Loucy (cell line): ENCODE data around the gene COMMD8.

Experiments used
- H2AFZ ChIP-seq: fragments of 200-600 bp; sonication (generic); 2 replicates; pipeline ENCODE4 v1.6.0; 2016; ENCODE audit warnings: antibody characterized with exemption, mild to moderate bottlenecking, low read length, moderate library complexity
- H3F3A ChIP-seq: fragments of 200-600 bp; 2 replicates; pipeline ENCODE4 v1.6.0; 2016; ENCODE audit warnings: antibody characterized with exemption, low read depth, mild to moderate bottlenecking
- H3K27me3 ChIP-seq: fragments of 200-600 bp; sonication (generic); 2 replicates; pipeline ENCODE4 v1.6.1; 2014; ENCODE audit warnings: low read length, mild to moderate bottlenecking; ENCODE audit not compliant: insufficient read depth, poor library complexity, severe bottlenecking
- H3K36me3 ChIP-seq: fragments of 200-600 bp; sonication (generic); 2 replicates; pipeline ENCODE4 v1.6.1; 2016; ENCODE audit warnings: low read length; ENCODE audit not compliant: insufficient read depth
- H3K4me1 ChIP-seq: fragments of 200-600 bp; sonication (generic); 2 replicates; pipeline ENCODE4 v1.5.1; 2014; ENCODE audit warnings: low read length, mild to moderate bottlenecking; ENCODE audit not compliant: insufficient read depth, poor library complexity, severe bottlenecking
- H3K4me2 ChIP-seq: fragments of 200-600 bp; sonication (generic); 2 replicates; pipeline ENCODE4 v1.6.0; 2014; ENCODE audit warnings: antibody characterized with exemption, low read length, low read depth, mild to moderate bottlenecking; ENCODE audit not compliant: poor library complexity, severe bottlenecking
- H3K4me3 ChIP-seq: fragments of 200-600 bp; sonication (generic); 2 replicates; pipeline ENCODE4 v1.5.1; 2014; ENCODE audit warnings: low read length, mild to moderate bottlenecking, mixed read lengths; ENCODE audit not compliant: poor library complexity, severe bottlenecking
- H3K79me2 ChIP-seq: fragments of 200-600 bp; sonication (generic); 2 replicates; pipeline ENCODE4 v1.6.1; 2014; ENCODE audit warnings: low read length; ENCODE audit not compliant: insufficient read depth
- H3K9ac ChIP-seq: fragments of 200-600 bp; sonication (generic); 2 replicates; pipeline ENCODE4 v1.6.0; 2014; ENCODE audit warnings: mild to moderate bottlenecking, low read depth, low read length, moderate library complexity; ENCODE audit not compliant: poor library complexity, severe bottlenecking
- H3K9me2 ChIP-seq: fragments of 200-600 bp; sonication (generic); replicated peaks from 2 replicates; pipeline ENCODE4 v1.6.1; 2016; ENCODE audit warnings: low read depth, low read length, mixed read lengths
- H3K9me3 ChIP-seq: fragments of 200-600 bp; sonication (generic); 2 replicates; pipeline ENCODE4 v1.6.1; 2014; ENCODE audit warnings: mild to moderate bottlenecking, antibody characterized with exemption, low read length, low read depth; ENCODE audit not compliant: insufficient read depth
- H4K20me1 ChIP-seq: fragments of 200-600 bp; sonication (generic); 2 replicates; pipeline ENCODE4 v1.6.0; 2014; ENCODE audit warnings: antibody characterized with exemption, low read length, mild to moderate bottlenecking; ENCODE audit not compliant: insufficient read depth, poor library complexity, severe bottlenecking
- CTCF ChIP-seq: fragments of 200-600 bp; sonication (generic); conservative IDR thresholded peaks from 2 replicates; pipeline ENCODE4 v1.5.1; 2014; ENCODE audit warnings: mild to moderate bottlenecking, antibody characterized with exemption, low read length
- EZH2phosphoT487 ChIP-seq: fragments of 200-600 bp; IDR thresholded peaks from 2 replicates; pipeline ENCODE4 v1.6.1; 2018; ENCODE audit warnings: antibody characterized with exemption, mild to moderate bottlenecking, moderate library complexity, borderline replicate concordance

The COMMD8 gene

GRCh38 chr4:47471064-47471463 is 7.6 kb upstream of the COMMD8 start:
- H3K9me2 ChIP-seq = no peaks in the 10 kb centered on the region
- H3K4me2 ChIP-seq = no peak overlapping the region
- H4K20me1 ChIP-seq = no peaks in the 10 kb centered on the region
- H3K9ac ChIP-seq = no peak overlapping the region
- H3K9me3 ChIP-seq = no peaks in the 10 kb centered on the region
- no peaks in the 10 kb centered on the region for H3F3A ChIP-seq
- H3K79me2 ChIP-seq = no peaks in the 10 kb centered on the region
- H3K4me1 ChIP-seq = no peaks in the 10 kb centered on the region
- TF ChIP-seq CTCF = 0 out of 2 replicates have a peak, but pooled peaks have one; percentile 8
- TF ChIP-seq EZH2phosphoT487 = no peak
- no peak overlapping the region for H2AFZ ChIP-seq
- no peak overlapping the region for H3K4me3 ChIP-seq
- no peaks in the 10 kb centered on the region for H3K36me3 ChIP-seq
- no peaks in the 10 kb centered on the region for H3K27me3 ChIP-seq

- TF ChIP-seq EZH2phosphoT487 (no peak), CTCF (no peak)
- Histone ChIP-seq H3K27me3 (no peaks in the 10 kb centered on the region), H3K4me2 (no peak overlapping the region), H3K36me3 (no peaks in the 10 kb centered on the region), H3K79me2 (no peaks in the 10 kb centered on the region), H3K9ac (no peak overlapping the region), H3K9me2 (no peaks in the 10 kb centered on the region), H3K4me1 (no peaks in the 10 kb centered on the region), H4K20me1 (no peaks in the 10 kb centered on the region), H3F3A (no peaks in the 10 kb centered on the region), H2AFZ (no peak overlapping the region), H3K9me3 (no peaks in the 10 kb centered on the region), H3K4me3 (no peak overlapping the region)
These were observed 6.4 kb upstream of the COMMD8 start for GRCh38 chr4:47469951-47470350.

GRCh38 chr4:47468706-47469365 is 5.3 kb upstream of the COMMD8 start:
- Histone ChIP-seq H4K20me1 (no peaks in the 10 kb centered on the region), H3K4me3 (no peak overlapping the region), H3K9me2 (no peaks in the 10 kb centered on the region), H3K4me2 (no peak overlapping the region), H3K27me3 (no peaks in the 10 kb centered on the region), H3K9ac (no peak overlapping the region), H3K36me3 (no peaks in the 10 kb centered on the region), H3K79me2 (no peaks in the 10 kb centered on the region), H3K9me3 (no peaks in the 10 kb centered on the region), H2AFZ (no peak overlapping the region), H3F3A (no peaks in the 10 kb centered on the region), H3K4me1 (peaks cover 3% of the 10 kb centered on the region)
- TF ChIP-seq EZH2phosphoT487 (no peak), CTCF (no peak)
